HepG2 (cell line): Measurements from ENCODE around the gene STARD10. TPM values are rescaled to one million over a fixed set of nuclear protein-coding genes. Genes with fewer than 3 reads are reported as not detected.

Experiments
- ARID5B ChIP-seq: IDR thresholded peaks from 2 replicates; pipeline ENCODE4 v1.4.0; 2020; ENCODE audit warnings: mild to moderate bottlenecking, missing genetic modification reagents
- ATF2 ChIP-seq: sonication (generic); formaldehyde crosslinking; IDR thresholded peaks from 2 replicates; pipeline ENCODE4 v1.4.0; 2020; ENCODE audit warnings: missing genetic modification reagents
- BRCA1 ChIP-seq: sonication (generic); formaldehyde crosslinking; IDR thresholded peaks from 2 replicates; pipeline ENCODE4 v1.4.0; 2020; ENCODE audit warnings: missing genetic modification reagents
- CREM ChIP-seq, 2 experiments: sonication (generic) in 1 of 2; formaldehyde crosslinking in 1 of 2; IDR thresholded peaks; 2 replicates each; pipeline versions ENCODE4 v1.4.0 to v1.6.1; 2016 to 2020; ENCODE audit warnings: antibody characterized with exemption in 1 of 2, mild to moderate bottlenecking in 1 of 2, missing genetic modification reagents in 1 of 2
- FOXP1 ChIP-seq, 2 experiments: fragments of 450-650 bp in 1 of 2; IDR thresholded peaks; 2 replicates each; pipeline ENCODE4 v1.6.1; 2017 to 2018; ENCODE audit warnings: antibody characterized with exemption in 1 of 2
- MTA1 ChIP-seq: sonication (generic); formaldehyde crosslinking; IDR thresholded peaks from 2 replicates; pipeline ENCODE4 v1.4.0; 2020; ENCODE audit warnings: missing genetic modification reagents, mild to moderate bottlenecking, borderline replicate concordance
- NR2F1 ChIP-seq, 2 experiments: fragments of 450-650 bp in 1 of 2; formaldehyde crosslinking in 1 of 2; IDR thresholded peaks; 2 replicates each; pipeline versions ENCODE4 v1.5.0 to v1.6.1; 2016 to 2020; ENCODE audit warnings: mild to moderate bottlenecking in 1 of 2, missing compliant biosample characterization in 1 of 2, missing genetic modification reagents in 1 of 2, moderate library complexity in 1 of 2
- PAWR ChIP-seq: sonication (generic); formaldehyde crosslinking; IDR thresholded peaks from 2 replicates; pipeline ENCODE4 v1.4.0; 2020; ENCODE audit warnings: missing genetic modification reagents, mild to moderate bottlenecking, borderline replicate concordance
- PHF20 ChIP-seq: sonication (generic); formaldehyde crosslinking; IDR thresholded peaks from 2 replicates; pipeline ENCODE4 v1.5.0; 2020; ENCODE audit warnings: mild to moderate bottlenecking, missing genetic modification reagents
- RXRA ChIP-seq: sonication (generic); formaldehyde crosslinking; IDR thresholded peaks from 2 replicates; pipeline ENCODE4 v1.5.1; 2020; ENCODE audit warnings: missing genetic modification reagents
- SP5 ChIP-seq: IDR thresholded peaks from 2 replicates; pipeline ENCODE4 v1.6.1; 2016; ENCODE audit warnings: low read depth, borderline replicate concordance
- THRA ChIP-seq: sonication (generic); formaldehyde crosslinking; IDR thresholded peaks from 2 replicates; pipeline ENCODE4 v1.4.0; 2020; ENCODE audit warnings: missing genetic modification reagents, borderline replicate concordance
- ZBTB46 ChIP-seq: sonication (generic); formaldehyde crosslinking; IDR thresholded peaks from 2 replicates; pipeline ENCODE4 v1.4.0; 2020; ENCODE audit warnings: mild to moderate bottlenecking, missing genetic modification reagents, borderline replicate concordance
- ZFP91 ChIP-seq: sonication (generic); formaldehyde crosslinking; IDR thresholded peaks from 2 replicates; pipeline ENCODE4 v1.9.0; 2022; ENCODE audit warnings: missing genetic modification reagents, mild to moderate bottlenecking, borderline replicate concordance
- ZNF124 ChIP-seq: sonication (generic); formaldehyde crosslinking; IDR thresholded peaks from 2 replicates; pipeline ENCODE4 v1.4.0; 2020; ENCODE audit warnings: missing genetic modification reagents
- ZNF205 ChIP-seq: IDR thresholded peaks from 2 replicates; pipeline ENCODE4 v1.6.1; 2018; ENCODE audit warnings: missing biosample characterization, missing genetic modification reagents
- ZNF713 ChIP-seq: sonication (generic); formaldehyde crosslinking; IDR thresholded peaks from 2 replicates; pipeline ENCODE4 v1.4.0; 2020; ENCODE audit warnings: mild to moderate bottlenecking, missing genetic modification reagents
- ZNF792 ChIP-seq: IDR thresholded peaks from 2 replicates; pipeline ENCODE4 v1.6.1; 2016
- ZNF850 ChIP-seq: sonication (generic); formaldehyde crosslinking; conservative IDR thresholded peaks from 2 replicates; pipeline ENCODE4 v1.9.0; 2021; ENCODE audit warnings: mild to moderate bottlenecking, missing genetic modification reagents
- polyA plus RNA-seq, 8 experiments: library from polyadenylated mRNA; depleted of rRNA in 3 of 8; stranded (reverse) in 7 of 8; unstranded in 1 of 8; fragments of >200 nt; fragmentation: Illumina TruSeq in 4 of 8; extraction: Trizol in 4 of 8; gene quantifications; 2 replicates each; pipeline versions ENCODE4 v1.2.1 to v1.2.3, GENCODE V29; 2011 to 2016; ENCODE audit warnings: low read depth in 4 of 8, missing spikeins in 1 of 8, mixed read lengths in 1 of 8; ENCODE audit not compliant: insufficient read depth in 1 of 8
- total RNA-seq, 5 experiments: library from RNA; depleted of rRNA; stranded (reverse); fragments of >200 nt; fragmentation: Illumina TruSeq; extraction: Trizol; gene quantifications; 2 replicates each; pipeline ENCODE4 v1.2.3, GENCODE V29; 2016; ENCODE audit warnings: low read depth in 1 of 5

STARD10 gene
- total and polyA plus RNA-seq, 2 of the 13 experiments (the other 11 are each of a cell fraction or from before 2014, with no cell fraction given) = 260 to 341 TPM

GRCh38 chr11:72777755-72778278, 16.0 kb downstream of the STARD10 start (continued):
- peak; percentile 58 for TF ChIP-seq CREM (IDR thresholded peaks at IDR 0.05)
- no peak for TF ChIP-seq CREM (CRISPR knock-in tag; IDR thresholded peaks at IDR 0.05)
- TF ChIP-seq MTA1 = peak; percentile 83; the same call in 1 of the 2 replicates
- 0 out of 2 replicates have a peak, but pooled peaks have one; percentile 20 for TF ChIP-seq ZNF792 (CRISPR knock-in tag)
- TF ChIP-seq ZNF713 (CRISPR knock-in tag) = no peak
- no peak for TF ChIP-seq PAWR (CRISPR knock-in tag)
- TF ChIP-seq ZNF850 = no peak
- peak; percentile 91 for TF ChIP-seq NR2F1 (CRISPR knock-in tag; IDR thresholded peaks at IDR 0.05)
- TF ChIP-seq ZBTB46 (CRISPR knock-in tag) = no peak
- peak; percentile 47; the same call in 1 of the 2 replicates for TF ChIP-seq THRA (CRISPR knock-in tag)
- no peak for TF ChIP-seq PHF20 (CRISPR knock-in tag)
- 0 out of 2 replicates have a peak, but pooled peaks have one; percentile 49 for TF ChIP-seq ZNF205 (CRISPR knock-in tag)
- no peak for TF ChIP-seq FOXP1 (IDR thresholded peaks at IDR 0.05)
- TF ChIP-seq FOXP1 (CRISPR knock-in tag; IDR thresholded peaks at IDR 0.05) = peak; percentile 78
- TF ChIP-seq ARID5B (CRISPR knock-in tag) = peak; percentile 82
- TF ChIP-seq ZNF124 (CRISPR knock-in tag) = 0 out of 2 replicates have a peak, but pooled peaks have one; percentile 33
- TF ChIP-seq ATF2 (CRISPR knock-in tag) = peak; percentile 29; the same call in 1 of the 2 replicates
- no peak for TF ChIP-seq BRCA1 (CRISPR knock-in tag)
- TF ChIP-seq RXRA (CRISPR knock-in tag) = peak; percentile 60; the same call in 1 of the 2 replicates
- TF ChIP-seq SP5 (CRISPR knock-in tag) = peak; percentile 38; the same call in 1 of the 2 replicates
- peak; percentile 37; the same call in 1 of the 2 replicates for TF ChIP-seq ZFP91 (CRISPR knock-in tag)
